ENCODE measurements around the gene NHS. TPM values are rescaled to one million over a fixed set of nuclear protein-coding genes. Genes with fewer than 3 reads are reported as not detected.
A peak's percentile ranks its signal among the peaks of the same experiment; 100 is the strongest.

The NHS gene
- total RNA-seq, 1 donor from 2014 or later, result 3.6 TPM

DNA sequence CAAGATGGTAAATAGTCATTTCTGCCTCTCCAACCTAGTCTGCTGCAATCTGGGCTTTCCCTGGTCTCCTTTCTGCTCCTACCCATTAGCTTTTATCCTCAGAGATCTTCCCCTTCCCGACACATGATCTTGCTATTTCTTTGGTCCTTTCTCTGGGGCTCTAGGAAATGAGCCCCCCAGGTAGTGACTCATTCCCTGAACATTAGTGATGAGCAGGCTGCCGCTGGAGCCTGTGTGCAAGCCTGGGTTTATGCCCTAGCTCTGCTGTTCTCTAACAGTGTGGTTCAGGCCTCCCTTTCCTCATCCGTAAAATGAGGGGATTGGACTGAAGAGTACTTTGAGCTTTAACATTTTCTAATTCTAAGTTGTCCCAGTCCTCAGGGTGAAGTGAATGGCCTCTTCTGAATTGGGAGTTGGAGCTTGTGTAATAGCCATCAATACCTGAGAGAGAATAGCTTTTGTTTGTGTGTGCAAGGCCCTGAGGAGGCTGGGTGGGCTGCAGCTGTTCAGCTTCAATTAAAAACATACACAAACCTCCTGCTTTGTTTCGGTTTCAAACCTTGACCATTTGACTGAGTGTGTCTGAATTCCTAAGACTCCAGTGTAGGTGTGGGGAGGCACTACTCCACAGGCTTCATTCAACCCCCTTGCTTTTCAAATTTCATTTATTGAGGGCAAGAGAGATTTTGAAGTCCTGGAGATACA, 246.7 kb downstream of the NHS start:
- DNase-seq (ENCODE audit: low spot score), result no peak

- no peak for DNase-seq (ENCODE audit: low spot score)
Measured at GRCh38 chrX:17622331-17622730, 247.3 kb downstream of the NHS start.

DNA sequence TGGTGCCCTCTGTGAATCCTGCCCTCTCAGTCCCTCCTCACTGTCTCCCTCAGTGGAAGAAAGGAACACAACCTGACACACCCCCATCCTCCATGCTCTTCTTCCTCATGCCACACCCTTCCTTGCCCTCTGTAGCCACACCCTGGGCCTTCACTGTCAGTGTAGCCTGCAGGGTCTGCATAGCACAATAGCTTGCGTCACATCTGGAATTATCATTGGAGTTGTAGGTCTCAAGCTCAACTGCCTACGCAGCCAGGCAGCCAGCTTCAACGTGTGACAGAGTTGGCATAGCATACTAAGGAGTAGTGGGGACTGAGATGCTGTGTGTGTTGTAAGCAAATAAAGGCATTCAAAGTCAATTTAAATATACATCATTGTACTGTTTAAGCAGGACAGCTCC, 248.8 kb downstream of the NHS start:
- no peak for DNase-seq (ENCODE audit: low spot score)

DNA sequence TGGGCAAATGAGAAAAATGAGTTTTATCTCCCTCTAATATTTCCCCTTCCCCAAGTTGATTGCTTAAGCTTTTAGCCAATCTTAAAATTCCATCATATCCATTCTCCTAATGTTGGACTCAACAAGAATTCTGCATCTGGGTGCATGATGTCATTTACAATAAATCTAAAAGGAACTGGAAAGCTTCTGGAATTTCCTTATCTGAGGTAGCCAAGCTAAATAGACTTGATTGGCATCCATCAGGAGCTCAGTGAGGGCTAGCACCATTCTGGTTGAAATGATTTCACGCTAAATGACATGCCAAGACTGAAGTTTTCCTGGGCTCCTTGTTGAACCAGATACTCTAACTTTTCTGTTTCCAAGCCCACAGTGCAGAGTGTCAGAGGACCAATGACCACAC, 252.0 kb downstream of the NHS start:
- DNase-seq (ENCODE audit: low spot score), result no peak

- no peak for DNase-seq (ENCODE audit: low spot score)
Measured at GRCh38 chrX:17628976-17629375, 254.0 kb downstream of the NHS start.

DNA sequence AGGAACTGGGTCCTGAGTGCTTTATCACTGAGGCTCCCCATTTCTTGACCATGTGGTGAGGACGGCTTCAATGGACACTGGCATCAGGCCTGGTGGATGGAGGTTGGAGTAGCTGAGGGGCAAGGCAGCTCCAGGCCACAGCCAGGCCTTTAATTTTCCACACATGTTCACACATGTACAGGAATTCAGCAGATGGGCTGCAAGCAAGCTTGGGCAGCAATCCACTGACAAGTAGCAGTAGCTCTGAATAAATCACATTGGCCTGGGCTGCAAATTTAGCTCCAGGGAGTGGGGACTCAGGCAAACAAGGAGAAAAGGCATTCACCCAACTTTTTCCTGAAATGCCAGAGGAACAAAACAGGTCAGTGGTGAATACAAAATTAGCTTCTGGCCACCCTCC, 254.5 kb downstream of the NHS start:
- DNase-seq (ENCODE audit: low spot score), result no peak

DNA sequence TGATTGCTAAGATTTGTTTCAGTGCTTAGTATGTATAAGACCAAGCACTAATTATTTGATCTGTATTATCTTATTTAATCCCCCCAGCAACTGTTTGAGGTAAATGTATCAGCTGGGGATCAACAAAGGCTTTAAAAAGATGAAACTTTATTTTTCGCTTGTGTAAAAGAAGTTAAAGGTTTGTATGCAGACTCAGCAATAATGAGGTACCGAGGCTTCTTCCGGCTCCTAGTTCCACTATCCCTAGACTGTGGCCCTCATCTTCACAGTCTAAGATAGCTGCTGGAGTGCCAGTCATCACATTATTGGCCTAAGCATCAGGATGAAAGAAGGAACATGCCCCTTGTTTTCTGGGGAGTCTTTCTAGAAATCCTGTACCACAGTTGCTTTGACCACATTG, 256.6 kb downstream of the NHS start:
- DNase-seq (ENCODE audit: low spot score), result no peak

GRCh38 chrX:17632942-17633341, 257.9 kb downstream of the NHS start:
- no peak for DNase-seq (ENCODE audit: low spot score)

DNA sequence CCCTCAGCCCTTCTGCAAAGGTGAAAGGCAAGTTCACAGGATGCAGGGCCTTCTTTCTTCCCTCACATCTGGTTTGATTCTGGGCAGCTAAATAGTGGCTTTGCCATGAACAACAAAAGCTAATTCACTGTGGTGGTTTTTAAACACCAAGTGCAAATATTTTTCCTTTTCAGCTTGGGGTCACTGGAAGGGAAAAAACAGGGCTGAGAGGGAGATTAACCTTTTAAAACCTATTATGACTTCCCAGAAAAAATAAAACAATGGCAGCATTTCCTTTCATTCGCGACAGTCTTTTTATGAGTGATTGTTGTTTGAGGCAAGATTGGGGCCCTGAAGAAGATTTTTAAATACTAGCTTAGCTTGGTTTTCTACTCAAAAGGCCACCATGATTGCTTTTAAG, 258.5 kb downstream of the NHS start:
- no peak for DNase-seq (ENCODE audit: low spot score)

DNA sequence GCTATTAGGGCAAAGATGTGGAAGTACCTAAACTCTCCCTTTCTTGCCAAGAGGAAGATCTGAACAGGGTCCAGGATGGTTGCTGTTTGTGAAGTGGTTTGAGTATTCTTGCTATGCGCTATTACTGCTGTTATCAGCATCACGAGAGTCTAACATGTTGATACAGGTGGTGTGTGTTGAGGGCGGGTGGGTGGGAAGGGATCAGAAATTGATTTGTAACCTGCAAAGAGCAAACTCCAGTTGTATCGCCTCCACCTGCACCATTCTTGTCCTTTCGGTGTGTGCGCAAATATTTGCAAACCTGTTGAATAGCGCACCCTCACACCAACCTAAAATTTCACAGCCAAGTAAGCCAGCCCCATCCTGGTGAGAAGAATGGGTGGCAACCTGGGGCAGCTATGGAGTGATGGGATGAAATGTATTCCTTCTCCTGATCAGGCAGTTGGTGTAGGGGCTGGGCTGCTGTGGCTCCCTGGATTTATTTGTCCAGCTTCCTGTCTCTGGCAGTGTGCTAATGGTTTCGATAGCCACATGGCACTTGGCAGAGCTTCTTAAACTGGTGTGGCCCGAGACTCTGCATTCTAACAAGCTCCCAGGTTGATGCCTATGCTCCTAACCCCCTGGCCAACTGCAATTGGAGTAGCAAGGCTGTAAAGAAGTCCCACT, 259.7 kb downstream of the NHS start:
- no peak for DNase-seq (ENCODE audit: low spot score)

DNA sequence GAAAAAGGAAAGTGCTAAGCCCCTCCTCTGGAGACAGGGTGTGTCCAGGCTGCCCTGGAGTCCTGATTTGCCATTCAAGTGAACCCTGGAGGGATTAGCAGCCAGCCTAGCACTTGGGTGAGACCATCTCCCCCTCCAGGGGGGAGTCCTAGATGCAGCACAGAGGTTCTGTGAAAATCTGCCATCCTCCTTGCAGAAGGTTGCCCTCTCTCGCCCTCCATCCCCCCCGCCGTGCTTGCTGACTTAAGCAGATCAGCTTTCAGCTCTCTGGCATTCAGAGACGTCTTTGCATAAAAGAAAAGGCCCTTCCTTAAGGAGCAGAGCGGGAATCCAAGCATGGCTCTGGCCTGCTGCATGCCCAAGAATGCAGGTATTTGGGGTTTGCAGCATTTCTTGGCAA, 260.2 kb downstream of the NHS start:
- peak; percentile 78 for DNase-seq (ENCODE audit: low spot score)

DNA sequence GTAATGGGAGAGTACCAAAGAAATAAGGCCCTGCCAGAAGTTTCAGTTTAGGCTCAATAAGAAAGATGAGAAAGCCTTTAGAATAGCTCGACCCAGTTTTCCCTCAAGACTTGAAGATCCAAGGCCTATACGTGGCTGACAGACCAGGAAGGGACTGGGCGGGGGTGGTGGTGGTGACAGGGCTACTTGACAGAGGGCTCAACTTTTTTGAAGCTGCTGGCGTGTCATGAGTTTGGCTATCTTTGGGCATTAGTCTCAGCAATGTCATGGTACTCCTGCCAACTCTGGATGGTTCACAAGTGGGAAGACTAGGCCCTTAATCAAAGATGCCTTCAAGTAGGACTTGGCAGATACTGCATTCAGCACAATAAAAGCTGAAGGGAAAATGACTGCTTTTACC, 262.2 kb downstream of the NHS start:
- DNase-seq (ENCODE audit: low spot score), result no peak

DNA sequence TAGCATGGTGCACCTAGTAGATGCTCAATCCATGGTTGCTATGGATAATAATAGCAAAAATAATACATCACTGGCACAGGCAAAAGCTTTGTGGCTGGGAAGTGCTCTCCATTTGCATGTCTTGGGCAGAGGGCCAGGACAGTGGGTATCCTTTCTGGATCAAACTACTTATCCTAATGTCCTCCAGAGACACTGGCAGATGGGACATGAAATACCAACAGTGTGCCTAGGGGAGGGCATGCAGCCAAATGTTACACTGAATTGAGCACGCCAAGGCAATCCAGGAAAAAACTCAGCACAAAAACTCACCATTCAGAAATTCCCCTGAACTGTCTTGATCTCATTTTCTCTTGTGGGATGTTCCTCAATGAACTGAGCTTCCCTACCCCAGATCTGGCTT, 263.7 kb downstream of the NHS start:
- no peak for DNase-seq (ENCODE audit: low spot score)

DNA sequence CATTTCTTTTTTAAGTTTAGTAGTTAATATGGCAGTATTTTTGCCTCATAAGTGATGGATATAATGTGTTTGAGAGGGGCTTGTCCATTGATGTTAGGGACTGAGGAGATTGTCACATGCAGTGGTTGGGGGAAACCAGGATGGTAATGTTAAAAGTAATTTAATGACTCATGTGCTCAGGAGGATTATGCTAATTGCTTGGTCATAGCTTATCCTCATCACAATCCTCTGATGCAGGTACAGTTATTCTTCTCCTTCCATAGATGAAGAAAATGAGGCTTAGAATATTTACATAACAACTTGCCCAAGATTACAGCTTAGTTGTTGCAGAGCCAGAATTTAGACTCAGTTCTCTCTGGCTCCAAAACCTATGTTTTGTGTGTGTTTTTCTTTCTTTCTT, 267.9 kb downstream of the NHS start:
- DNase-seq (ENCODE audit: low spot score), result no peak

DNA sequence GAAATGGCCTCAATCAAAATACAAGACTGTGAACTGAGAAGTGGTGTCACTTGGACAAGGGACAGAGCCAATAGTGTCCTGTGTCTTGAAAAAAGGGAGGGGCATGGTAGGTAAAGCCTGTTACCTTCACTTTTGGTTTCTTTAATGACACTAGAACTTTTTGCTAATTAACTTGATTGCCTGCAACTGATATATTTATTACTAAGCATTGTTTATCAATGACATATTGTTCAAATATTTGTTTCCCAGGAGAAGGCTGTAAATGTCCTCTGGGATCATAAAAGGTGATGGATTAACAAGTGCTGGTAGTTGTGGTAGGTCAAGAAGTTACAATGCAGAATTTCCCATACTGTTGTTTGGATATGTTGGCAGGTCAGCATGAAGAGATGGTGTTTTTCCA, 268.5 kb downstream of the NHS start:
- no peak for DNase-seq (ENCODE audit: low spot score)

GRCh38 chrX:17644001-17644400, 269.0 kb downstream of the NHS start:
- no peak for DNase-seq (ENCODE audit: low spot score)

- no peak for DNase-seq (ENCODE audit: low spot score)
Measured at GRCh38 chrX:17654116-17654515, 279.1 kb downstream of the NHS start.

DNA sequence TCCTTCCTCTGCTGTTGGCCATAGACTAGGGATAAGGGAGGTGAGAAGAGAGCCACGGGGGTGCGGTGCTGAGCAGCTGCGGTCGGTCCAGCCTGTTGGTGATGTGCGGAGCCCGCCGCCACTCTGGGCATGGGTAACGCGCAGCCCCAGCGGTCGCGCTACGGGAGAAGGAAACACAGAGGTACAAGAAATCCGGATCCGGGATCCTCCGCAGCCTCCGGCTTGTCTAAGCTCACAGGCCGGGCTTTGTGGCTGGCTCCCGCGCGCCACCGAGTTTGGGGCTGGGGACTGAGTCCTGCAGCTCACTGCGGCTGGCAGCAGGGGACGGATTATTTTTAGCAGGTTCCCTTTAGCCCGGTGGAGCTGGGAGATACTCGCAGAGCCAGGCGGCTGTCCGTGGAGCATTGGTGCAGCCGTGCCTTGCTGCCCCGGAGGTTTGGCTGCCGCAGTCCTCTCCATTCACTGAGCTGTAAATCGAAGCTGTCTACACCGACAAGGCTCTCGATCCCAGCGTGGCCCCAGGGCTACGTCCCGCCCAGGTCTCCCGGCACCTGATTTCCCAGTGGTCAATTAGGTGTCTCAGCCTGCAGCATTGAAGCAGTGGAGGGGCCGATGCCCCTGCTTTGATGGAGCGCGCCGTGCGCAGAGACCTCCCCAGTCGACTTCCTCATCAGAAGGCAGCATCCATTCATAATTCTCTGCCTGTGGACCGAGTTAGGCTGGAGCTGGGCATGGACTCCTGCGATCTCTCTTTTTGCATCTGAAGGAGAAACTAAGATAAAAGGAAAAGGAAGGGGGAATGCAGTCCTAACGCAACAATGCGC, 280.4 kb downstream of the NHS start:
- DNase-seq (ENCODE audit: low spot score), result no peak

DNA sequence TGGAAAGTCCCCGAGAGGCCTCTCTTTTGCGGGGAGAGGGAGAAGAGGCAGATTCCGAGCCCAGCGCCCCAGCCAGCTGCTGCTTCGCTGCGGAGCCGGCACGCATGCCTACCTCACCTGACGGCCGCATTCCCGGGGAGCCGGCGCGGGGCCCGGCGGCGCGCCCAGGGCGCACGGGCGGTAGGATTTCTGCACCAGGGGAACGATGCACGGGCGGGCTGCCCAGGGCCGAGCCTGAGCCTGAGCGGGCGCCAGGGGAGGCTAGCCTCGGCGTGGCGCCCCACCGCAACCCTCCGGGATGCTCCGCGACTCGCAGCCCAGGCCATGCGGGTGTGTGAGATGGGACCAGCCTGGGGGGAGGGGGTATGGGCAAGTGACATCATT, 281.0 kb downstream of the NHS start:
- no peak for DNase-seq (ENCODE audit: low spot score)

DNA sequence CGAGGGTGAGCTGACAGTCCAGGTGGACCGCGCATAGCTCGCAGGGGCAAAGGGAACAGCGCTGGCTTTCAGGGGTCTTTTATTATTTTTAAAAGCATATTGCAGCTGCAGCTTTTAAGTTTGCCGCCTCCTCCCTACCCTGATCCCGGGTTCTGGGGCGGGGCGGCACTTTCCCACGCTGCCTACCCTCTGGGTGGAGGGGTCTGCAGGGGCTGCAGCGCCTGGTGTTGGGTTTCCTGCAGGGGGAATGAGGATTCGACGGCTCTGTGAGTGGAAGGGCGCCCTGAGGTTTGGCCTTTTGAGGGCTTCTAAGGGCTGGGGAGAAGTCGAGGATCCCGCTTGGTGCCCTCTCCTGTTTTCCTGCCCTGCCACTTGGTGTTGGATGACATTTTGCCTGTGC, 281.6 kb downstream of the NHS start:
- no peak for DNase-seq (ENCODE audit: low spot score)

DNA sequence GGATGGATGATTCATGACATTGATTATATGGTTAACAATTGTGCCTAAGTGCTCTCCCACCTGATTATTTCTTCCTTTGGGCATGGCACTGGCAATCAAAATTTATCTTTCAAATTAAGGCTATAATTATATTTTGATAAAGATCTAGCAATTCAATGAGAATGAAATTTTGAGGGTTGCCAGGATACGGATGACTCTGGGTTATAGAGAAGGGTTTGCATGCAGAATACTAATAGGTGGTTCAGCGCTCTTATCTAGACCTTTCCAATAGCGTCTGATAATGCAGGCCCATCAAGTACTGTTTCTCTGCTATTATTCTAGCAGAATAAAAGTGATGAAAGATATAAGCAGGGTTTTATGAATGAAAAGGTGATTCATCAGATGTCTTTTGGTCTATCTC, 287.4 kb downstream of the NHS start:
- DNase-seq (ENCODE audit: low spot score), result no peak

- no peak for DNase-seq (ENCODE audit: low spot score)
Measured at GRCh38 chrX:17668929-17669328, 293.9 kb downstream of the NHS start.

- no peak for DNase-seq (ENCODE audit: low spot score)
Measured at GRCh38 chrX:17669458-17669857, 294.5 kb downstream of the NHS start.

Measured in umbilical cord (tissue), 2 donors.